SK-N-MC (cell line): Measurements from ENCODE around the gene MRGPRX4.

Experiments used
- EZH2 ChIP-seq: fragments of 200-600 bp; sonication (generic); IDR thresholded peaks from one replicate; pipeline ENCODE4 v1.6.1; 2017; ENCODE audit warnings: antibody characterized with exemption
- FOXP2 ChIP-seq: optimal IDR thresholded peaks from 2 replicates; pipeline ENCODE3; 2011; ENCODE audit warnings: mild to moderate bottlenecking, moderate library complexity; ENCODE audit not compliant: insufficient read depth; ENCODE audit errors: extremely low read length, control extremely low read depth
- POLR2AphosphoS5 ChIP-seq: IDR thresholded peaks from 2 replicates; pipeline ENCODE4 v1.6.1; 2012; ENCODE audit warnings: mild to moderate bottlenecking, low read depth, low read length, borderline replicate concordance

DNA sequence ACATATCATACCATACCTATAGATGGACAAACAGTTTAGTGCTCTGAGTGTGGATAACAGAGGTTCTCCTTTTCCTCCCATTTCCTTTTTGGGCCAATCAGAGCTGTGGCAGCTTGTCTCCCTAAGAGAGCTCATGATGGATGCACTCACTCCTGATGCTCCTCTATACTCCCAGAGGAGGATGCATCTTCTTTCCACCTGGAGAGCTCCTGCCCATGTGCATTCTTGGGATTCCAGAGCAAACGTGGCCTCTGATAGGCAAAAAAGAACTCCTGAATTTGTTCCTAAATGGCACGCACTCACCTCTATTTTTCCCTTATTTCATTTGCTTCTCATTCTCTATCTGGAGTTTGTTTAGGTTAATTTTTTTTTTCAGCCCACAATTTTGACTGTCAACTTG is 37.3 kb upstream of the MRGPRX4 start:
- TF ChIP-seq EZH2 (no peak), POLR2AphosphoS5 (no peak), FOXP2 (no peak)
